Retina (tissue), 1 donor: ENCODE results near the gene GCH1.
"Not testable (repeated sequence)": the region's sequence is repeated elsewhere in the genome, so short reads cannot be mapped to it uniquely, and the experiment has no call there.

Source experiments
- DNase-seq: peaks from one replicate; pipeline ENCODE4 v3.0.0-alpha.2; 2016

GCH1 gene, protein sequence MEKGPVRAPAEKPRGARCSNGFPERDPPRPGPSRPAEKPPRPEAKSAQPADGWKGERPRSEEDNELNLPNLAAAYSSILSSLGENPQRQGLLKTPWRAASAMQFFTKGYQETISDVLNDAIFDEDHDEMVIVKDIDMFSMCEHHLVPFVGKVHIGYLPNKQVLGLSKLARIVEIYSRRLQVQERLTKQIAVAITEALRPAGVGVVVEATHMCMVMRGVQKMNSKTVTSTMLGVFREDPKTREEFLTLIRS

DNA sequence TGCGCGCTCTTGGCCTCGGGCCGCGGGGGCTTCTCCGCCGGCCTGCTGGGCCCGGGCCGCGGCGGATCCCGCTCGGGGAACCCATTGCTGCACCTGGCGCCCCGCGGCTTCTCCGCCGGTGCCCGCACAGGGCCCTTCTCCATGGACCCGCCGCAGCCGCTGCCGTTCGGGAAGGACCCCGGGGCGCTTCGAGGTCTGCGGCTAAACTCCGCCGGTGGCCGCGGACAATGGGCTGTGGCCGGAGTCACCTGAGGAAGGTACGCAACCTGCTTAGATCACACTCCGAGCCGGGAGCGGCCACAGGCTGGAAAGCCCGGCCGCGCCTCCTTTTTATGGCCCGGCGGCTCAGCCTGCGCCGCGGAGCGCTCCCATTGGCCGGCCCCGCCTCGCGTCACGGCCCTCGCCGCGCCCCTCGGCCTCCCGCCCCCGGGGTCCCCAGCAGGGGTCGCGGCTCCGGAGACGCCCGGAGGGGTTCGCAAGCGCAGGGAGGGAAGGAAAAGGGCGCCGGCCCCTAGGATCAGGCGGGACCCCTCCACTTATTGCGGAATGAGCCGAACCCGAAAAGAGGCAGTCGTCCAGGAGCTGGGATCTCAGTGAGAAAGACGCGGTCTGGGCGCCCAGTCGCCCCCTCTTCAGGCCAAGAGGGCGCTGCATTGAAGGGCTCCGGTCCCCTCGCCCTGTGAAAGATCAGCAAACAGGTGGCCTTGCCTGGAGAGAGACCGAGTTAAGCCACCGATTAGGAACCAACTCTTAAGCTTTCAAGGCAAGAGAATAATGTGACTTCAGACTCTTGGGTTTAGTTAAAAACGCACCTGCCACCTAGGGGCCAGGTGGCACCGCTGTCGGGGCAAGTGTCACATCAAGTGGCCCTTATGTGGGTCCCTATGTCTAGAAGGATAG, at the start of gene GCH1:
TSS of gene GCH1 (minus strand) at position 306 of the 900 bp plus-strand sequence. CDS start at position 143, 163 bp downstream.
- peak; percentile 88 for DNase-seq

DNA sequence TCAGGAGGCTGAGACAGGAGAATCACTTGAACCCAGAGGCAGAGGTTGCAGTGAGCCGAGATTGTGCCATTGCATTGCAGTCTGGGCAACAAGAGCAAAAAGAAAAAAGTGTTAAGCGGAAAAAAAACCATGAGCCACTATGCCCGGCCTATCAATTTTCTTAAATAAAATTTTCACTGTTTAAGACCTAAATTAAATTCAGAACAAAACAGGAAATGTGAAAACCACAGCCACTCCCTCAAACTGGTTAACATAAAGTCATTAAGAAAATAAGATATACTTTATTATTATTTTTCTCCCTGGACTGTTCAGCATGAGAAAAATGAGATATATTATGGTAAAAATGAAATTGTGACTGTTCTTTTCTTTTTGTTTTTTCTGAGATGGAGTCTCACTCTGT, 44.6 kb upstream of the GCH1 start:
- no peak for DNase-seq

DNA sequence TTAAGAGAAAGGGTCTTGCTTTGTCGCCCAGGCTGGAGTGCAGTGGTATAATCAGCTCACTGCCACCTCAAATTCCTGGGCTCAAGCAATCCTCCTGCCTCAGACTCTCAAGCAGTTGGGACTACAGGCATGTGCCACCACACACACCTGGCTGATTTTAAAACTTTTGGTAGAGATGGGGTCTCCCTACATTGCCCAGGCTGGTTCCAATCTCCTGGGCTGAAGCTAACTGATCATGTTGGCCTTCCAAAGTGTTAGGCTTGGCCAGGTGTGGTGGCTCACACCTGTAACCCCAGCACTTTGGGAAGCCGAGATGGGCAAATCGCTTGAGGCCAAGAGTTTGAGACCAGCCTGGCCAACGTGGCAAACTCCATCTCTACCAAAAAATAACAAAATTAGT, 43.9 kb upstream of the GCH1 start:
- no peak for DNase-seq

DNA sequence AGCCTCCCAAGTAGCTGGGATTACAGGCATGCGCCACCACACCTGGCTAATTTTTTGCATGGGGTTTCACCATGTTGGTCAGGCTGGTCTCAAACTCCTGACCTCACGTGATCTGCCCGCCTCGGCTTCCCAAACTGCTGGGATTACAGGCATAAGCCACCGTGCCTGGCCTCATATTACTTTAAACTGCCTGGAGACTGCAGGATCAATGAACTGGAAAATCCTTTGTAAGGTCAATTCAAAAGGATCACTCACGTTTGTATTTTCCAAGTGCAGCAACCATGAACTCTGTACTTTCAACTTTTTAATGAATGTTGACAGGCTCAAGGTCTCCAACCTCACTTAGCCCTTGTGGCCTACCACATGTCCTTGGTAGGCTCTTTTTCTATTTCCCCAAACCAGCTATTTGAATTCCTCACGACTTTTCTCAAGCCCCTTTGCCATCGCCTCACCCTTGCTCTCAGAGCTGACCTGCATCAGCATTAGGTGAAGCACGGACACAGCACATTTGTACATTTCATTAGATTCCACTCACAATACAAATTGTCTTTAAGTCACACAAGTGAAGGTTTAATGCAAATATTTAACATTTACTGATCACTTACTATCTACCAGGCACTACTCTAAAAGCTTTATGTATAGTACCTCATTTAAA, 42.2 kb upstream of the GCH1 start:
- peak; percentile 17 for DNase-seq

DNA sequence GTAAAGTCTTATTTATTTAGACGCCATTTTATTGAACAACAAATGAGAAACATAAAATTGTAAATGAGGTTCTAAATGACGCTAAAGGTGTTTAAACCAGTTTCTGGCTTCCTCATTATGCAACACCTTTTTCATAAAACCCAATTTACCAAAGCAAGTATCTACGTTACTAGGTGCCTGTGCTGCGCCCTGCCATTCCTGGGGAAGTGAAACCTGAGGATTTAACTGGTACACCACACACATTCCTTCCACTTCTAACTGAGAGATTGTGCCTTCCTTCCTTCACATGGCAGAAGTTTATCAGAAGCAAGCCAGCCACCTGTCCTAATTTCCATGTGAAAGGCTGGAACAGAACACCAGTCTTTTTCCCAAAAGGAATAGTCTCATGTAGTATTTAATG, 40.3 kb upstream of the GCH1 start:
- DNase-seq, result no peak

DNA sequence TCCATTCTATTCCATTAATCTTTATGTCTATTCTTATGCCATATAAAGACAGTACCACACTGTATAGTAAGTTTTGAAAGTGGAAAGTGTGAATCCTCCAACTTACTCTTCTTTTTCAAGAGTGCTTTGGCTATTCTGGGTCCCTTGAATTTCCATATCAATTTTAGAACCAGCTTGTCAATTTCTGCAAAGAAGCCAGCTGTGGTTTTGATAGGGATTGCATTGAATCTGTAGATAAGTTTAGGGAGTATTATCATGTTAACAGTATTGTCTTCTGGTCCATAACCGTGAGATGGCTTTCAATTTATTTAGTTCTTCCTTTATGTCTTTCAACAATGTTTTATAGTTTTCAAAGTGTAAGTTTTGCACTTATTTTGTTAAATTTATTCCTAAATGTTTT, 34.2 kb upstream of the GCH1 start:
- DNase-seq, result no peak

DNA sequence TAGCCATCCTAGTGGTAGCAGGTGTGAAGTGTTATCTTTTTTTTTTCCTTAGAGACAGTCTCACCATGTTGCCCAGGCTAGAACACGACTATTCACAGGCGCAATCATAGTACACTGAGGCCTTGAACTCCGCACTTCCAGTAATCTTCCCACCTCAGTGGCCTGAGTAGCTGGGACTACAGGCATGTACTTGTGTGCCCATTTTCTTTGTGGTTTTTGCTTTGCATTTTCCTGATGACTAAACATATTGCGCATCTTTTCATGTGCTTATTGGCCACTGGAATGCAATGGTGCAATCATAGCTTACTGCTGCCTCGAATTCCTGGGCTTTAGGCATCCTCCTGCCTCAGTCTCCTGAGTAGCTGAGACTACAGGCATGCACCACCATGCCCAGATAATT, 33.3 kb upstream of the GCH1 start:
- DNase-seq, result no peak

DNA sequence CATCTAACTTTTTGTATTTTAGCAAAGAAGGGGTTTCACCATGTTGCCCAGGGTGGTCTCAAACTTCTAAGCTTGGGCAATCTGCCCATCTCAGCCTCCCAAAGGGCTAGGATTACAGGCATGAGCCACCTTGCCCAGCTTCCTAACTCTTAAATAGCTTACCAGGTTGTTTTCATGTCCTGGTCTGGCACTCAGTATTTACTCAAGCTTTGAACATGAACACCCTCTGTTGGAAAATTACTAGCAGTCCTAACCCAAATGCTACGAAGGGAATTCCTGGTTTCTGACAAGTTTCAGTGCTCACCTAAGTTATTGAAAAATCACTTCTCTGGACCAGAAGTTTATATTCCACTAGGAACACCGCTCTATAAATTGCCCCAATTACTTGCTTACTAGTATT, 32.5 kb upstream of the GCH1 start:
- no peak for DNase-seq

DNA sequence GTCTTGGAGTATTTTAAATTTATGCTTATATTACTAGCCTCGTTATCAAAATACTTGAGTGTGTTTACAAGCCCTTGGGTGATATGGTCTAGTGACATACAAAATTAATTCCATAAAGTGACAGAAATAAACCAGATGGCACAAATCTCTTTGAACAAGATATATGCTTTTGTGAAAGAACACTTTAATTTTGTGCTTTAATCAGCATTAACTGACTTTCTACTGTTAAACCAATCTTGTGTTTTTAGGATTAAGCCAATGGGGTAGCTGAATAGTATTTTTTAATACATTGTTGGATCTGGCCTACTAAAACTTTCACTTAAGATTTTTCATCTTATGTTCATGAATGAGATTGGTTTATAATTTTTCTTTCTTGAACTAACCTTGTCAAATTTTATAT, 30.4 kb upstream of the GCH1 start:
- no peak for DNase-seq

DNA sequence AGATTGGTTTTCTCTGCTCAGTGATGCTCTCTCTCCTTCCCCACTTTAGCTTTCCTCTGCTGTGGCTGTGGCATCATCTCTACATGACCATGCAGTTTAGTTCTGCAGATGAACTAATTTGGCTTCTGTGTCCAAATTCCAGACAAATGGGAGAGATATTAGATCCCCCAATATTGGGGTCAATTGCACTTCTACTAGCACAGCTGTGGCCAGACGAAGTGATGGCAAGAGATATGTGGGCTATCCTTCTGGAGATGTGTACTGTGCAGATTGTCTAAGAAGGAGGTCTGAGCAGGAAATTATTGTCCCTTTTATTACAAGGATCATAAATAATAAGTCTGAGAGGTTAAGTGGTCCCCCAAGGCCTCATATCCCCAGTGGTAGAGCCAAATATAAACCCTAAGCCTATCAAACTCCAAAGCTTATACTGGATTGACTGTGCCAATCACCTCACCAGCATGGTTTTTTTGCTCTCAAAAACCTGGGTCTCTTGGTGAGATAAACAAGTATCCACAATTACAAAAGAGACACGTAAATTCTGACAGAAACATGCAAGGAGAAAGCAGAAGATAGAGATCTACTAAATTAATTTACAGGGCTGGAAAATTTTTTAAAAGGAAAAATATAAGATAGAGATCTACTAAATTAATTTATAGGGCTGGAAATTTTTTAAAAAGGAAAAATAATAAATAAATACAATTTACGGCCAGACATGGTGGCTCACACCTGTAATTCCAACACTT, 29.1 kb upstream of the GCH1 start:
- DNase-seq, result no peak

DNA sequence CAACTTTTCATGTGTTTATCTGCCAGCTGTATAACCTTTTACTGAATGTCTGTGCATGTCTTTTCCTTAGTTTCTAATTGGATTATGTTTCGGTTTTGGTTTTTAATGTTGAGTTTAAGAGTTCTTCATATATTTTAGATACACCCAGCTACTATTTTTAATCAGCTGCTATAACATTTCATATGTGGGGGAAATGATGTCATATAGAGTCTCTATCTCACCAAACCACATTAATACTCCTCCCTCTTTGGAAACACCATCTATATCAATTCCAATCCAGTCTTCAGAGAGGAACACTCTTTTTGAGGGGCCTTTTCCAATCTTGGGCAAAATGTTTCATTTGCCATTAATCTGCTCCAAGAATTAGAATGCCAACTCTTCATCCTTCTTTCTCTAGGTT, 28.5 kb upstream of the GCH1 start:
- no peak for DNase-seq

DNA sequence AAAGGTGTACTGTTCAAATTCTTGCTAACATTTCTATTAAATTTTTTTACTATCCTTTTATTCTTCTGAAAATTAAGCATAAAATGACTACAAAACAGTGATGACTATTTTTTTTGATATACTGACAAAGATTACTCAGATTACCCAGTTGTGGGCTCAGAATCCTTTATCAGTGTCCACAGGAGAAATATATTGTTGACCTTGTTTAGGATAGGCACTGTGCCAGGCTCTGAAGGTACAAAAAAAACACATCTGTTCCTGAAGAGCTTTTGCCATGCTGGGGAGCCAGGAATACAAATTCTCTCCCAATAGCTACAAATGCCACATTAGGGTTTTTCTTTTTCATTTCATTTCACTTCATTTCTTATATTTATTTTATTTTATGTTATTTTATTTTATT, 26.9 kb upstream of the GCH1 start:
- no peak for DNase-seq

DNA sequence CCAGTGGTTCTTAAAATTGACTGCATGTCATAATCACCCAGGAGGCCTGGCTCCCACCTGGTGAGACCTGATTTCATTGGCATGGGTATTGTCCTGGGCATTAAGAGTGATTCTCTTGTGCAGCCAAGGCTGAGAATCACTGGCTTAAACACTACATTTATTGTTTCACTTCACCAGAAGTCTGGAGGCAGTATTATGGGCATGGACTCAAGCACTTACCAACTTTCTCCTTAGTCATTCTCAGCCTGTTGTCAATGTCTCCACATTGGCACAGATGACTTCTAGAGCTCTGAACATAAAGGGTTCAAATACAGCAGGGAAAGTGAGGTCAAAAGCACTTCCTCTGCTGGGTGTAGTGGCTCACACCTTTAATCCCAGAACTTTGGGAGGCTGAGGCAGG, 25.6 kb upstream of the GCH1 start:
- no peak for DNase-seq

DNA sequence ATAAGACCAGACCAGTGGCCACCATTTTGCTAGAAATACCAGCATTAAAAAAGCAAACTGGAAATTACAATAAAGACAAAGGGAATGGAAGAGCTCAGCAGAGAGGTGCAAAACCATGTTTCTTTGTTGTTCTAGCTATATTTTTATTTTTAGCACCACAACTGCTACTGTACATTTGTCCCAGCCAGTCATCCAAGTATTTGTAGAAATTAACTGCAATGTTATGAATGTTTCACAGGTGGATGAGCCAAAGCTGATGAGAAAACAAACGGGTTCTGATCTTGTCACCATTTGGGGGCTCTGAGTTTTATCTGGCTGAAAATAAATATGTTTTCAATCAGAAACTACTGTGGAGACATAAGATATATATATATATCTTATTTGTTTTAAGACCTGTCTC, 24.9 kb upstream of the GCH1 start:
- DNase-seq, result no peak

DNA sequence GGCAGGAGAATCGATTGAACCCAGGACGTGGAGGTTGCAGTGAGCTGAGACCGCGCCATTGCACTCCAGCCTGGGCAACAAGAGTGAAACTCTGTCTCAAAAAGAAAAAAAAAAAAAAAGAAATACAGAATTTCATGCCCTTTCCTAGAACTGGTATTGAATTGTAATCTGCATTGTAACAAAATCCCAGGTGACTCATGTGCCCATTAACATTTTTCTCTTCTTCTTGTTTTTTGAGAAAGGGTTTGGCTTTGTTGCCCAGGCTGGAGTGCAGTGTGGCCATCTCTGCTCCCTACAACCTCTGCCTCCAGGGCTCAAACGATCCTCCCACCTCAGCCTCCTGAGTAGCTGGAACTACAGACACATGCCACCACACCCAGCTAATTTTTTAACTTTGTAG, 23.9 kb upstream of the GCH1 start:
- not testable (repeated sequence) for DNase-seq

DNA sequence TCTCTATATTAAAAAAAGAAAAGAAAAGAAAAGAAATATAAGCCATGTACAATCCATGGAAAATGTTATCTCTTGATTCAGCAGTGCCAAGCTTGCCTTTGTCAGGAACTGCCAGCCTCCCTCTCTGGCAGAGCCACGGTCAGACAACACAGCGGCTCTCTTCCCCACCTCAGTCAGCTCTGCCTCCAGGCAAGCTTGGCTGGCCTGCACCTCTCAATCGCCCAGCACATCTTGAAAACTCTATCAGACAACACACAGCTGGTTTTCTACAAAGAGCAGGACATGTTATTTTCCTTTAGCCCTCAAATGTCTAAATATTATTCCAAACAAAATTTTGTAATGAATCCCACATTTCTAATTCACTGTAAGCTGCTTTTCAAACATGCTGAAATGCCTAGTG, 20.0 kb upstream of the GCH1 start:
- no peak for DNase-seq

DNA sequence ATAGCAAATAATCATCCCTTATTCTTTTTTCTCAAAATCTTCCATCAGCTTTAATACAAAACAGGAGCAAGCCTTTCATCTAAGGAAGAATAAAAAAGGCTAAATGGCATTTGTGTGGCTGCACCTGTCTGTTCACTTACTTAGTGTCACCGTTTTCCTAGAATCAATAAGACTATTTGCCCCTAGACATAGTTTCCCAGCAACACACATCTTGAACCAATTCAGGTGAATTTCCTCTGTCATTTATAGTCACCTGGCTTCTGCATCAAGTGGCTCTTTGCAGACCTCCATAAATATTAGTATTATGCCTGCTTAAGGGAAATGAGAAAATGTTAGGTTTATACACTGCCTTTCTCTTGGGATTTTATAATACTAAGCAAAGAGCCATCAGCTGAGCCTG, 17.4 kb upstream of the GCH1 start:
- DNase-seq, result no peak

DNA sequence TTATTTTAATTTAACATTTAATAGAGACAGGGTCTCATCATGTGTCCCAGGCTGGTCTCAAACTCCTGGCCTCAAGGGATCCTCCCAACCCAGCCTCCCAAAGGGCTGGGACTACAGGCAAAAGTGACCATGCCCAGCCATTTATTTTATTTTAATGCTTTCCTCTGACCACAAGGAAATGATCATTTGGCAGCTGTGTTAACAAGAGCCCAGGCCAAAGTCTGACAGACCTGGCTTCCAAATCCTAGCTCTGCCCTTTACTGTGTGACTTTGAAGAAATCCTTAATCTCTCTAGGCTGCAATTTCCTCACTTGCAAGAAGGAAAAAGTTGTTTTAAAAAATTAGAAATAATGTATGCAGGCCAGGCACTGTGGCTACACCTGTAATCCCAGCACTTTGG, 16.7 kb upstream of the GCH1 start:
- DNase-seq, result no peak

DNA sequence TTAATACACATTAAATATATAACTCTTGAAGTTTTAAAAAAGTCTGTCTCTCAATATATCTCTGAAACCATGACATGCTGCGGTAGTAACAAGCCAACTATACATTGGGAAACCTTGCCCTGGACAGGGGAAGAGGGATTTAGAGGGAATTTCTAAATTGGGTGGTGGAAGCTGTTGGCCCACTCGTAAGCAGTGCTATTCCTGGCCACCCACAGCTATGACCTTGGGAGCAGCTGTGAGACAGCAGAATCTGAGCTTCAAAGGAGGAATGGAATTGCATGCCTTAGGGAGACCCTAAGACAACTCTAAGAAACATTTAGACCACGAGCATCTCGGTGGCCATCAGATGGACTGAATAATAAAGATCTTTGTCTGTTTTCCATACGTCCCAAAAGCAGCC, 15.8 kb upstream of the GCH1 start:
- no peak for DNase-seq

DNA sequence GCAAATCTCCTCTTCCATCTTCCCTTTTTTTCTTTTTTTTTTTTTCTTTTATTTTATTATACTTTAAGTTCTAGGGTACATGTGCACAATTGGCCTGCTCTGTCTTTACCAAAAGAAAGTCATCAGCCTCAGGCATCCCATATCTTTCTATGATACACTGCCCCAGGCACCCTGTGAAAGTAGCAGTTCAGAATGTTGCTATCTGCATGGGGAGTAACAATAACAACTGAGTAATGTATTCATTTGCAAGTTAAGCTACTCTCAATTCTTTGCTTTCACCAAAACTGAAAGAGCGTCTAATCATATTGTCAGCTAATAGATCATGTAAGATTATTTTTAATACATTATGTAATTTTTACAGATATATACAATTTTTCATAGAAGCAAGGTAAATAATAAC, 13.5 kb upstream of the GCH1 start:
- DNase-seq, result no peak

DNA sequence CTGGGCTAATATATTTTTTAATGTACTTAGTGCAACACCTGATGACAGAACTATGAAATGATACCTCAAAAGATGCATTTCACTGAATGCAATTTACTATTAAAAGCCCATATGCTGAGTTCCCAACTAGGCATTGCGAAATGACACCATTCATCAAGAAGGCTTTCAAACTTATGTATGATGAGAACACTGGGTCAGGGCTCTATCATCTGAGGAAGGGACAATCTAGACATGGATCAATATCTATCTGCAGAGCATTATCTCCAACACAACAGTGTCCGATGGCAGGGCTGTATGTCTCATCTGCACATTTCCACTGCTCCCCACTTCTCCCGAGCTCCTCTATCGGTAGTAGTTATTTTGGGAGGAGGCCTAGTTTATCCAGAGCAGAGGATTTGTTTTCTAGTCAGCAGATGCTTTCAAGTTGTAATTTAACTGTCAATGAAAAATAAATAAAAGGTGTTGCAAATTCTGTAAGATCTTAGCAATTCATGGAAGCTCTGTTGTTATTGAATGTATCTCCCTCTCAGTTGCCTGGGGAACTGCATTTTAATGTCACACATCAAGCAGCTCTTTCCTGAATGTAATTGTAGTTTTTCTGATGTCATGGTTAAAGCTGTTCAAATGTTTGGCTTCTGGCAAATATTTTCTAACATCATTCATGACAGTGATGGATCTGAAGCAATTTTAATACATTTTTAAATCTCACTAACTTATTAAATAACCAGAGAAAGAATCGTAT, 7.4 kb upstream of the GCH1 start:
- no peak for DNase-seq

DNA sequence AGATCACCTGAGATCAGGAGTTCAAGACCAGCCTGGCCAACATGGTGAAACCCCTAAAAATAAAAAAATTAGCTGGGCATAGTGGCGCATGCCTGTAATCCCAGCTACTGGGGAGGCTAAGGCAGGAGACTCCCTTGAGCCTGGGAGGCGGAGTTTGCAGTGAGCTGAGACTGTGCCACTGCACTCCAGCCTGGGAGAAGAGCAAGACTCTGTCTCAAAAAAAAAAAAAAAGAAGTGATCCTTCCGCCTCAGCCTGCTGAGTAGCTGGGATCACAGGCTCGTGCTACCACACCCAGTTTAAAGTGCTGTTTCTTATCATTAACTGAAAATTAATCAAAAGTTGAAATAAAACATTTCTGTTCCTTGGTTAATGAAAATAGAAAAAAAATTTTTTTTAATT, 6.3 kb upstream of the GCH1 start:
- not testable (repeated sequence) for DNase-seq

DNA sequence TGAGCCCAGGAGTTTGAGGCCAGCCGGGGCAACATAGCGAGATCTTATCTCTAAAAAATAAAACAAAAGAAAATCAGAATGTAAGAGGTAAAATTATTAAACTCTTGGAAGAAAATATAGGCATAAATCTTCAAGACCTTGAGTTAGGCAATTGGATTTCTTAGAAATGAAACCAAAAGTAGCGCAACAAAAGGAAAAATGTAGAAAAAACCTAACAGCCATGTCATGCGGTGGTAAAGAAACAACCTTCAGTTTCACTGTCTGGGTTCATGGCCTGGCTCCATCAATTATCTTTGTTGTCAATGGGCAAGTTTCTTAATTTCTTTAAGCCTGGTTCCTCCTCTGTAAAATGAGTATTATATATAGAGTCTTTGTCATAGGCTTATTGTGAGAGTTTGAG, 5.6 kb upstream of the GCH1 start:
- no peak for DNase-seq
